NCI-H2171 treated with DMSO at 0.1 percent for 48 hours (cell line): Measurements from ENCODE around the gene HDAC7.
A peak's percentile ranks its signal among the peaks of the same experiment; 100 is the strongest.

Experiments
- DNase-seq: peaks from one replicate; lab custom pipeline; 2025; lab: John Stamatoyannopoulos, UW

HDAC7 gene

DNA sequence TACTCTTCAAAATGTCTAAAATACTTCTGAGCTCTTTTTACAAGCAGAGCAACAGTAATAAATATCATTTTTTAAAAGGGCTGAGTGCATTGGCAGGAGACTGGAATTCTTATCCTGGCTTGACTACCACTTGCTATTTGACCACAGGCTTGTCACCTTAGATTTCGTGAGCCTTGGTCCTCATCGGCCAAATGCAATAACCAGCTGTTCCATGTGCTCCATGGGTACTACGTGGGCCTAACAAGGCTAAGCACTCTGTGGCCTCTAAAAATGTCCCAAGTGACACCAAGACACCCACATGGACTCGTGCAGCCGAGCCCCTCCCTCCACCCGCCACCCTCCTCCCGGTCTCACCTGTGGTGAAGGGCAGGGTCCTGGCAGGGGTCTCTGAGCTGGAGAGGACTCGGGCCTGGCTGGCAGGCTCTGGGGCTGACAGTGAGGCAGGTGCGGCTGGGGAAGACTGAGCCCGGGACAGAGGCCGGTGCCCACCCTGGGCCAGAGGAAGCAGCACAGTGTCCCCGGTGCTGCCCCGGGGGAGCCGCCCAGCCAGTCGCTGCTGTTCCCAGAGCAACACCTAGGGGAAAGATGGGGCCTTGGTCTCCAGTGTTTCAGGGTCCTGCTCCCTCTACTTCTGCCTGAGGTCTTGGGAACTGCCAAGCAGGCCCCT is 26.6 kb downstream of the HDAC7 start:
- DNase-seq, result no peak

DNA sequence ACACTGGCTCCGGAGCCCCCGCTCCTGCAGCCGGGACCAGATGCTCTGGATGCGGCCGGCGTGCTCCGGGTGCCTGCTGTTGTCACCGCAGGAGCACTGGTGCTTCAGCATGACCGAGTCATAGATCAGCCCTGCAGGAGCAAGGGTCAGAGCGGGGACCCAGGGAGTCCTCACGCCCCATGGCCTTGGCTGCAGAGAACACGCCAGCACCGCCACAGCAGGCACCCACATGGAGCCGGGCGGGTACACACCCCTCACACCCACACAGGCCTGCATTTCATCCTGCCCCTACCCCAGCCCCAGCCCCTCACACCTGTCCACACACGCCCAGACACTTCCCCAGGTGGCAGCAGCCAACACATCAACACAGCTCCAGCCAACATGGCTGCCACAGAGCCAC is 27.8 kb downstream of the HDAC7 start:
- DNase-seq, result no peak

DNA sequence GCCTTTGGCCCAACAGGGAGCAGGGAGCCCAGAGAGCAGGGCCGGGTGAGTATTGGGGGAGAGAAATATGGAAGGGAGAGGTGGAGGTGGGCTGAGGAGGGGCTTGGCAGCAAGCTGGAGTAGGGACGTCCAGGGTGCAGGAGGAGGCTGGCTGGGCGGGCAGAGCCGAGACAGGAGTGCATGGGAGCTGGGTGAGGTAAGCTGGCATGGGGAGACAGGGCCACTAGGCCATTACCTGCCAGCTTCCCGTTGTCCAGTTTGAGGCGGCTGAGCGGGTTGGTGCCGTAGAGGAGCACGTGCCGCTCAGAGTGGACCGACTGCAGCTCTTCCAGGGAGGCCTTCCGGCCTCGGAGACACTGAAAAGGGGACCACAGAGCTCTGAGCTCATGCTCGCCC is 28.4 kb downstream of the HDAC7 start:
- no peak for DNase-seq

- no peak for DNase-seq
These were observed 28.9 kb downstream of the HDAC7 start for GRCh38 chr12:47790676-47791350.

DNA sequence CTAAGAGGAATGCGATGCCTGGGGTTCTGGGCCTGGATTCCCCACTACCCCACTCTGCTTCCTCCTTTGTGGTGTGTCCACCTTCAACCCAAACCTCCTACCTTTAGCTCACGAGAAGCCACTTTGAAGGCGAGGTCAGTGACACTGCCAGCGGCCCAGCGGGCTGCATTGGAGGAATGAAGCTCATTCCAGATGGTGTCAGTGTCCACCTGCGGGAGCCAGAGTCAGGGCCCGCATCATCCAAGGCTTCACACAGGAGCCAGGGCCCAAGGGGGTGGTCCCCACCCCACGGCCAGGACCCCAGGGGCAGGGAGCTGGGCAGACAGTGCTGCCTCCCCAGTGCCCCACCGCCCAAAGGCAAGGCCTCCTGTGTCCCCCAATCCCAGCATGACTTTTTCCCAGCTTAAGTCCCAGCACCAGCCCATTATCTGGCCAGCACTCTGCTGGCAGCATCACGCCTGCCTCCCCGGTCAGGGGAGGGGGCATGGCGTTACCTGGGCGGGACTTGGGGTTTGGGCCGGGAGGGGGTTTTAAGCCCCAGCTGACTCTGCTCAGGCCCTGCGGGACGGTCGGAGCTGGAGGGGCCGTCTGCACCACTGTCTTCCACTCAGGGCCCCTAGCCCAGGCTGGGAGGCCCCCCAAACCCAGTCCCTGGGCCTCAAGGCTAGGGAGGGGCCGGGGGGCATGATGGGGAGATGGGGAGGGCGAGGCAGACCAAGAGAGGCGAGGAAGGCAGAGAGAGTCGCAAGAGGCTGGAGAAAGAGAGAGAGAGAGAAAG is 29.8 kb downstream of the HDAC7 start:
- no peak for DNase-seq

DNA sequence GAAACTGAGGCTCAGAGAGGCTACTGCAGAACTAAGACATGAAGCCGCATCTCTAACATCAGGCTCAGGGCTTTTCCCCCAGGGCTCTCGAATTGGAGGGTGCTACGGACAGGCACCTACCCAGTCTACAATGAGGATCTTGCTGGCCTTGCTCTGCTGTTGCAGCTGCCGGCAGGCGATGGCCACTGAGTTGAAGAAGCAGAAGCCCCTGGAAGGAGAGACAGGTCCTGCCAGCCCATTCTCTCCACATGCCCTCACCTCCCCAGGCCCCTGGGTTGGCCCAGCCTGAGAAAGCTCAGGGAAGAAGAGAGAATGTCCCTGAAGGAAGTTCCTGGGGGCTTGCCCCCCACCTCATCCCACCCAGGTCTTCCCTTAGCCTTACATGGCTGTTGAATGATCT is 30.6 kb downstream of the HDAC7 start:
- DNase-seq, result no peak

- DNase-seq, result no peak
These were observed 31.9 kb downstream of the HDAC7 start for GRCh38 chr12:47787596-47788319.

DNA sequence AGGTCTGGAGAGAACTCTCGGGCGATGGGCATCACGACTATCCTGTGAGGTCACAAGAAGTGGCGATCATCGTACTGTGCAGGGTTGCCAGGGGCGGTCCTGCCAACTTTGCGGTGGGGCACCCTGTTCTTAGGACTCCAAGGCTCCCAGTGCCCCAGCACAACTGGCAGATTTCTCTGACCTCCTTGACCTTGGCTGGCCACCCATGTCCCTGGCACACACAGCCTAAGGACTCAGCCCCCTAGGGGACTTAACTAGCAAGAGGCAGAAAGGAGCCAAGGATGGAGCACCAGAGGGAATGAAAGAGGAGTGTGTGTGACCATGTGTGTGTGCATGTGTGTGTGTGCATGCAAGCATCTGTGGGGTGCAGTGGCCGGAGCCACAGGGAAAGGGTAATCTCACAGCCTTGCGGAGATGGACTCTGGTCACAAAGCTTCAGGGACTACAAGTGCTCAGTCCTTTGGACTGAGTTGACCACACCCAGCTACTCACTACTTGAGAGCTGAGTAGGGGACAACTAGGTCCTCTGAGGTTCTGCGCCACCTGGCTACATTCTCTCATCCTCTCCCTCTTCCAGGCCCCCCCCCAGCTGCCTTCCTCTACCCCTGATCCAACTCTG is 32.9 kb downstream of the HDAC7 start:
- DNase-seq, result no peak

GRCh38 chr12:47785887-47786661 is 33.6 kb downstream of the HDAC7 start:
- no peak for DNase-seq

DNA sequence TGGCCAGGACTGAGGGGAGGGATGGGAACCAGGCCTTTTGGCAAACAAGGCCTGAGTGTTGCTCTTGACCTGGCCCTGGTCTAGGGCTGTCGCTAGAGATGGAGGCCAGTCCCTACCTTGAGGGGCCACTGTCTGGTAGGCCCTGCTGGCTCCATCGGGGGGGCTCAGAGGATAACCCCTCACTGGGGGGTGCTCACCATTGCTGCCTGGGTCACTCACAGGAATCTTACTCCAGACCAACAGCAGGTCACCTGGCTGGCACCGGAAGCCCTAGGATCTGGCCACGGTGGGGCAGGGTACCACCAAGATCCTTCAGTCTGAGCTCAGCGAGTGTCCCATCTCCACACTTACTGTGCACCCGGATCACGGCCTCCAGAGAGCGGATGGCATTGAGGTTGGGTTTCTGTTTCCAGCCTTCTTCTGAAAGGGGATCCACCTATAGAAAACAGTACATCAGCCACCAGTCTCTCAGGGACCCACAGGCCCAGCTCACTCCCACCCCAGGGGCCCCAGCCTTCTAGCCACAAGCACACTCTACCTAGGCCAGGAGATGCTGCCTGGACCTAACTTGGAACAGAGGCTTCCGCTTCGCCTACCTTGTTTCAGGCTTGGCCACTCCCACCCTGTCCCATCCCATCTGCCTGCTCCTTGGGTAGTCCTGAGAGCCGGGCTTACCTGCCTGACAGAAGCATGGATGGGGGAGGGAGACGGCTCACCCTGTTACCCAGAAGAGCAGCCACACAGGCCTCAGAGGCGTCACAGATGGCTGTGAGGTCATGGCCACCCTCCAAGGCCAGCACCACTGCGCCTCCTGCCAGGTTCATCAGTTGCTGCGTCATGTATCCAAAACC is 34.4 kb downstream of the HDAC7 start:
- no peak for DNase-seq

DNA sequence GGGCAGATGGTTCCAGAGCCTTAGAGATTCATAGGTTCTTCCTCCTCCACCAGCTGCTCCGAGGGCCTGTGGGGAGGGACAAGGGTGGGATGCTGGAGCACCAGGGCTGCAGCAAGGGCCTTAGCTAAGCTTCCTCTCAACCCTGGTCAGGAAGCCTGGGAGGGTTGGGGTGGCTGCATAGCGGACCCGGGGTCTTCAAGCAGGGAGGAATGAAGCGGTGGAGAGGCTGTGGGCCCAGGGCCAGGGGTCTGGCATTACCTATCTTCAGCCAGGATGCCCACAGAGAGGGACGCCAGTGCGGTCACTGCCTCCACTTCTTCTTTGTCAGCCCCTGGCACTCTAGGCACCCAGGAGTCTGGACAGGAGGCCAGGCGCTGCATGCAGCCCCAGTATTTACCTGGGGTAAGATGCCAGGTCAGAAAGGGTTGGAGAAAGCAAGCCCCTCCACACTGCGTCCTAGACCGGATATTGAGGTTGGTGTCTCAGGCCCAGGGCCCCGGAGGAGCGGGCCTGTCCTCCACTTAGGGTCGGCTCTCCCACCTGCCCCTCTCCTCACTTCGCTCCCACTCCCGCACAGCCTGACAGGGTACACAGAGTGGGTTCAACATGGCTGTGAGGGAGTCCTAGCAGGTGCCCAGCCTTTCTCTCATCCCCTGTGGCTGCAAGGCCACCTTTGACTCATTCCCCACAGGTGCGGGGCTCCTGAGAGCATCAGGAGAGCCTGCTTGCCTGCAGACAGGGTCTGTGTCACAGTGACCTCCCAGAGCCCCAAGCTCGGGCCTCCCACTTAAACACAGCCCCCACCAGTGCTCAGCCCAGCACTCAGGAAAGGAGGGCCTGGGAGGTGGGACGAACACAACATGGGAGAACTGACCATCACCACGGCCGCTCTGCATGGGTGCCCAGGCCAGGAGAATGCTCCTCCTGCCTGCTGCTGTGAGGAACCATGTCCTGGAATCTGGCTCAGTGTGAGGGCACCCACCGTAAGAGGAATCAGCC is 35.6 kb downstream of the HDAC7 start:
- DNase-seq, result no peak

GRCh38 chr12:47783024-47783755 is 36.5 kb downstream of the HDAC7 start:
- peak; percentile 52 for DNase-seq

DNA sequence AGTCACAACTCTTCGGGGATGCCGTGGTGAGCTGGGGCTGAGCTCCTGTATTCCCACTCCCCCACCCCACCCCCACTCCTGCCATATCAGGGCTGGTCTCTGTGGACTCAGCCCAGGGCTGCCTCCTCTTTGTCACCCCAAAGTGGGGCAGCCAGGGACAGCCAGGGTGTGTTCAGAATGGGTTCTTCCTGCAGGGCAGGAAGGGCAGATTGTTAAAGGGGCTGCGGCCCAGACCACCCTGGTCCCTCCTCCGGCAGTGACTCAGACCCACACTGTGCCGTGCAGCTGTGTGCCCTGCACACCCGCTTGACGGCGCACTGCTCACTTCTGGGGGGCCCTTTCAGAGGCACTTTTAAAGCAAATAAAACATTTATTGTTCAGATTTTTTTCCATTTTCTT is 37.3 kb downstream of the HDAC7 start:
- DNase-seq, result no peak

DNA sequence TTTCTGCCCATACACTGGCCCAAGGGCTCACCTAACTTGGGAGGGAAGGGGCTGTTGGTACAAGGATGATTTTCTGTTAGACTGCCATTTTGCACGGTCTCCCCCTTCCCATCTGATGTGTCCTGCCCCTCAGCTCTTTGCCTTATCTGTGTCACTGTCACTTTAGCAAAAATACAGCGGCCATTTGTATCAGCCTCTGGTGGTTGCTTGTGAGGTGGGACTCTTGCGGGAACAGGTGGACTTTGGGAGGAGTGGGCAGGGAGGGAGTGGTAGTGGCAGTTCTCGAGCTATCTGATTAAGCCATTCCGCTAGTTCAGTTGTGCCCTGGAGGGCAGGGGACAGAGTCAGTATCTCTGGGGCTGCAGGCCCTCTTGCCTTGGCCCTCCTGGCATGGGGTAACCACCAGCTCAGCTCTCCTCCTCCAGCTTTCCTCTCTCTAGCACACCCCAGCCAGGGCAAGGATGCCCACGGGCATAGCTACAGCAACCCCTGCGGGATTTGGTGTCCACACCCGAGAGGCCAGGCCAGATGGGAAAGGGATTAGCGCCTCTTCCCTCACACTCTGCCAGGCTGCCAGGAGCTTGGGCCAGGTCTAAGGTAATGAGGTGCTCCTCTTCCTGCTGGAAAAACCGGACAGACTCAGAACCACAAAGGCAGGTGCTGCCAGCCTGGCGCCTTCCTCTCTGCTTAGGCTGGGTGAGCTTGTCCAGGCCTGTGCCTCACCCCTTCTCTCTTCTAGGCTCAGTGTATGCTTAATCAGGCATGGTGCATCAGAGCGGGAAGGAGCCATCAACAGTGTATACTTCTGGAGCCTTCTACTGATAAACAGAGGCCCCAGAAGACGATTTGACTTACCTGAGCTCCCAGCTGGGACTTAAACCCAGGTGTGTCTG is 38.0 kb downstream of the HDAC7 start:
- DNase-seq, result peak; percentile 83

GRCh38 chr12:47779943-47780504 is 39.7 kb downstream of the HDAC7 start:
- DNase-seq, result no peak

- DNase-seq, result peak; percentile 69
These were observed 40.3 kb downstream of the HDAC7 start for GRCh38 chr12:47779301-47779942.
